PC-9 (cell line): ENCODE data around the gene CTTNBP2.

Experiments
- EZH2 ChIP-seq: fragments of 200-600 bp; sonication (generic); IDR thresholded peaks from 2 replicates; pipeline ENCODE4 v1.8.0; 2017; ENCODE audit warnings: antibody characterized with exemption, low read depth
- TF ChIP-seq, protein P1 (sequence below): fragments of 200-600 bp; sonication (generic); conservative IDR thresholded peaks from 2 replicates; pipeline ENCODE4 v1.6.1; 2017; ENCODE audit warnings: mixed run types, antibody characterized with exemption, mild to moderate bottlenecking, moderate library complexity

DNA sequence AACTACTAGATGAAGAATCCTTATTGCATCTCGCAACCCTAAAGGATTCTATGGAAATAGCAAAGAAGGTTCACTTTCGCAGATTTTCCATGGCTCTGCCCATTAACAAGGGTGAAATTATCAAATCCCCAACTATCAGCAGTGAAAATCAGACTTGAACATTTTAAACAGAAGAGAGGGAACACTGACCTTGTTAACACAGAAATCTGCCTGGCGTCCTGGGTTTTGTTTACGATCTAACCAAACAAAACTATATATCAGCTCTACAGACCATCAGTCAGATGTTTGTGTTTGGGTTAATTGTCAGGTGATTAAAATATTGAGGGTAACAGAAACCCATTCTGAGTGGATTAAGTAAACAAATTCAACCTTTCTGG is 1.9 kb downstream of the CTTNBP2 start:
- TF ChIP-seq, protein P1, sequence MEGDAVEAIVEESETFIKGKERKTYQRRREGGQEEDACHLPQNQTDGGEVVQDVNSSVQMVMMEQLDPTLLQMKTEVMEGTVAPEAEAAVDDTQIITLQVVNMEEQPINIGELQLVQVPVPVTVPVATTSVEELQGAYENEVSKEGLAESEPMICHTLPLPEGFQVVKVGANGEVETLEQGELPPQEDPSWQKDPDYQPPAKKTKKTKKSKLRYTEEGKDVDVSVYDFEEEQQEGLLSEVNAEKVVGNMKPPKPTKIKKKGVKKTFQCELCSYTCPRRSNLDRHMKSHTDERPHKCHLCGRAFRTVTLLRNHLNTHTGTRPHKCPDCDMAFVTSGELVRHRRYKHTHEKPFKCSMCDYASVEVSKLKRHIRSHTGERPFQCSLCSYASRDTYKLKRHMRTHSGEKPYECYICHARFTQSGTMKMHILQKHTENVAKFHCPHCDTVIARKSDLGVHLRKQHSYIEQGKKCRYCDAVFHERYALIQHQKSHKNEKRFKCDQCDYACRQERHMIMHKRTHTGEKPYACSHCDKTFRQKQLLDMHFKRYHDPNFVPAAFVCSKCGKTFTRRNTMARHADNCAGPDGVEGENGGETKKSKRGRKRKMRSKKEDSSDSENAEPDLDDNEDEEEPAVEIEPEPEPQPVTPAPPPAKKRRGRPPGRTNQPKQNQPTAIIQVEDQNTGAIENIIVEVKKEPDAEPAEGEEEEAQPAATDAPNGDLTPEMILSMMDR, result no peak
- no peak for TF ChIP-seq EZH2
